HCT116 (cell line): ENCODE results near the gene MINDY1. TPM values are rescaled to one million over a fixed set of nuclear protein-coding genes. Genes with fewer than 3 reads are reported as not detected.

ENCODE experiments used
- ATAC-seq: fragments of 200-7000 bp; cut with Tn5 transposase; 2 replicates; pipeline ENCODE4 v1.9.1; 2020; ENCODE audit warnings: mild to moderate bottlenecking, moderate library complexity
- BruUV-seq: library from RNA; stranded (reverse); fragments of 400-500 nt; replicated peaks from 2 replicates; lab custom pipeline; 2021; lab: Mats Ljungman, UMichigan
- CTCF ChIA-PET: fragments of 300-600 bp; sonication (Branson Sonifier 250); formaldehyde crosslinking; loops from one replicate; lab custom pipeline; 2021; ENCODE audit warnings: antibody characterized with exemption; lab: Charles Lee
- POLR2A ChIA-PET: fragments of 300-600, 350-600 bp; sonication (Branson Sonifier 250); formaldehyde crosslinking; loops from one replicate; lab custom pipeline; 2021; ENCODE audit warnings: antibody characterized with exemption; lab: Charles Lee
- RAD21 ChIA-PET, 2 experiments: fragments of 300-600 bp; sonication (Branson Sonifier 250); formaldehyde crosslinking; loops; one replicate each; lab custom pipeline; 2023; ENCODE audit warnings: low total read pairs in 2 of 2; ENCODE audit not compliant: uncharacterized antibody in 2 of 2, unreplicated experiment in 2 of 2, low non-redundant PET in 1 of 2; lab: Charles Lee
- DNase-seq: peaks from one replicate; pipeline ENCODE4 v3.0.0-alpha.2; 2010; ENCODE audit warnings: low read depth, low spot score
- H2AFZ ChIP-seq: fragments of 200-600 bp; shearing (Covaris generic), sonication (generic); 2 replicates; pipeline ENCODE4 v1.6.1; 2017; ENCODE audit warnings: low read depth, mixed run types, mixed read lengths, antibody characterized with exemption, low read length; ENCODE audit not compliant: poor library complexity, severe bottlenecking
- H3K27ac ChIP-seq: 2 replicates; pipeline ENCODE4 v1.5.1; 2012; ENCODE audit warnings: low read depth, low read length
- H3K27me3 ChIP-seq: fragments of 200-600 bp; sonication (generic); 2 replicates; pipeline ENCODE4 v1.6.1; 2016; ENCODE audit warnings: mixed run types, low read length, mixed read lengths; ENCODE audit not compliant: insufficient read depth
- H3K36me3 ChIP-seq, 2 experiments: fragments of 200-500 bp in 1 of 2; fragments of 200-600 bp in 1 of 2; sonication (Bioruptor generic) in 1 of 2; sonication (generic) in 1 of 2; 2 replicates each; pipeline versions ENCODE4 v1.5.1 to v1.6.1; 2014 to 2016; ENCODE audit warnings: low read length in 2 of 2, inconsistent platforms in 1 of 2, mixed read lengths in 1 of 2, mixed run types in 1 of 2; ENCODE audit not compliant: insufficient read depth in 2 of 2, control insufficient read depth in 1 of 2
- H3K4me1 ChIP-seq, 2 experiments: fragments of 200-600 bp in 1 of 2; sonication (generic) in 1 of 2; 2 replicates each; pipeline versions ENCODE4 v1.5.1 to v1.6.1; 2012 to 2017; ENCODE audit warnings: low read length in 2 of 2, inconsistent platforms in 1 of 2, mild to moderate bottlenecking in 1 of 2, mixed read lengths in 1 of 2, mixed run types in 1 of 2, moderate library complexity in 1 of 2; ENCODE audit not compliant: insufficient read depth in 2 of 2, control insufficient read depth in 1 of 2
- H3K4me2 ChIP-seq: fragments of 200-600 bp; sonication (generic); 2 replicates; pipeline ENCODE4 v1.6.1; 2017; ENCODE audit warnings: mixed run types, low read length, mixed read lengths
- H3K4me3 ChIP-seq, 2 experiments: fragments of 200-600 bp in 1 of 2; sonication (generic) in 1 of 2; replicated peaks in 1 of 2; 2 replicates each; pipeline ENCODE4 v1.5.1; 2011 to 2016; ENCODE audit warnings: low read length in 2 of 2, control low read depth in 1 of 2, low read depth in 1 of 2, mild to moderate bottlenecking in 1 of 2, mixed read lengths in 1 of 2, mixed run types in 1 of 2
- H3K79me2 ChIP-seq: fragments of 200-600 bp; sonication (generic); 2 replicates; pipeline ENCODE4 v1.6.1; 2017; ENCODE audit warnings: mild to moderate bottlenecking, mixed run types, low read length, moderate library complexity, mixed read lengths; ENCODE audit not compliant: insufficient read depth
- H3K9ac ChIP-seq: fragments of 200-600 bp; sonication (generic); 2 replicates; pipeline ENCODE4 v1.6.1; 2016; ENCODE audit warnings: low read length, mixed read lengths
- H3K9me2 ChIP-seq: fragments of 200-600 bp; sonication (generic), shearing (Covaris generic); 2 replicates; pipeline ENCODE4 v1.6.1; 2017; ENCODE audit warnings: mixed run types, mild to moderate bottlenecking, moderate library complexity; ENCODE audit not compliant: insufficient read depth
- H3K9me3 ChIP-seq, 2 experiments: fragments of 200-500 bp in 1 of 2; fragments of 200-600 bp in 1 of 2; sonication (Bioruptor generic) in 1 of 2; sonication (generic) in 1 of 2; 2 replicates each; pipeline ENCODE4 v1.6.1; 2014 to 2017; ENCODE audit warnings: low read length in 2 of 2, mixed read lengths in 2 of 2, inconsistent platforms in 1 of 2, low read depth in 1 of 2, mild to moderate bottlenecking in 1 of 2, mixed run types in 1 of 2, moderate library complexity in 1 of 2; ENCODE audit not compliant: control insufficient read depth in 1 of 2, insufficient read depth in 1 of 2
- H4K20me1 ChIP-seq: fragments of 200-600 bp; sonication (generic), shearing (Covaris generic); 2 replicates; pipeline ENCODE4 v1.6.1; 2017; ENCODE audit warnings: mixed run types, mild to moderate bottlenecking, moderate library complexity; ENCODE audit not compliant: insufficient read depth
- CBX3 ChIP-seq: IDR thresholded peaks from 2 replicates; pipeline ENCODE4 v1.6.1; 2012; ENCODE audit warnings: low read depth
- CEBPB ChIP-seq: IDR thresholded peaks from 2 replicates; pipeline ENCODE4 v1.6.1; 2012; ENCODE audit warnings: low read depth
- EGR1 ChIP-seq: IDR thresholded peaks from 2 replicates; pipeline ENCODE4 v1.6.1; 2012; ENCODE audit warnings: low read depth
- EZH2 ChIP-seq: fragments of 200-600 bp; sonication (generic); IDR thresholded peaks from 2 replicates; pipeline ENCODE4 v1.6.1; 2017; ENCODE audit warnings: antibody characterized with exemption, mixed run types
- EZH2phosphoT487 ChIP-seq: fragments of 200-600 bp; IDR thresholded peaks from 2 replicates; pipeline ENCODE4 v1.6.1; 2018; ENCODE audit warnings: antibody characterized with exemption, borderline replicate concordance
- FOSL1 ChIP-seq: IDR thresholded peaks from 2 replicates; pipeline ENCODE4 v1.6.1; 2012; ENCODE audit warnings: low read depth
- POLR2A ChIP-seq: IDR thresholded peaks from 2 replicates; pipeline ENCODE4 v1.7.0; 2011; ENCODE audit warnings: borderline replicate concordance; ENCODE audit not compliant: insufficient read depth, insufficient read length; ENCODE audit errors: extremely low read depth
- POLR2AphosphoS5 ChIP-seq: IDR thresholded peaks from 2 replicates; pipeline ENCODE4 v1.6.1; 2011; ENCODE audit warnings: mild to moderate bottlenecking, low read depth, low read length, moderate library complexity
- RAD21 ChIP-seq: IDR thresholded peaks from 2 replicates; pipeline ENCODE4 v1.6.1; 2012; ENCODE audit warnings: low read depth, mild to moderate bottlenecking
- SP1 ChIP-seq: IDR thresholded peaks from 2 replicates; pipeline ENCODE4 v1.6.1; 2012; ENCODE audit warnings: low read depth
- TCF7L2 ChIP-seq: IDR thresholded peaks from 2 replicates; pipeline ENCODE4 v1.7.0; 2011; ENCODE audit warnings: borderline replicate concordance, inconsistent platforms; ENCODE audit not compliant: insufficient read depth, insufficient read length; ENCODE audit errors: extremely low read depth
- YY1 ChIP-seq: IDR thresholded peaks from 2 replicates; pipeline ENCODE4 v1.6.1; 2011; ENCODE audit warnings: low read length, low read depth, moderate library complexity, mild to moderate bottlenecking; ENCODE audit not compliant: insufficient replicate concordance; ENCODE audit errors: extremely low read depth
- ZFX ChIP-seq: fragments of 450-650 bp; IDR thresholded peaks from 2 replicates; pipeline ENCODE4 v1.6.1; 2017
- ZNF274 ChIP-seq: fragments of 200-500 bp; sonication (Bioruptor generic); IDR thresholded peaks from 2 replicates; pipeline ENCODE4 v1.6.1; 2014; ENCODE audit warnings: mild to moderate bottlenecking, low read depth, low read length, inconsistent platforms
- intact Hi-C: fragments of 100-400 bp; cut with micrococcal nuclease; formaldehyde crosslinking; loops from 2 replicates; pipeline ENCODE4 v1.10.0; 2022
- total RNA-seq: library from RNA; stranded (reverse); gene quantifications from one replicate; pipeline ENCODE4 v1.2.1, GENCODE V29; 2021; ENCODE audit not compliant: unreplicated experiment
- TF ChIP-seq, protein P1 (sequence below), 3 experiments: fragments of 200-600 bp in 1 of 3; sonication (generic) in 1 of 3; IDR thresholded peaks in 2 of 3; conservative IDR thresholded peaks in 1 of 3; 2 replicates each; pipeline ENCODE4 v1.5.1; 2012 to 2017; ENCODE audit warnings: low read depth in 2 of 3, low read length in 2 of 3, antibody characterized with exemption in 1 of 3, borderline replicate concordance in 1 of 3, control low read depth in 1 of 3, mild to moderate bottlenecking in 1 of 3, mixed read lengths in 1 of 3, mixed run types in 1 of 3, moderate library complexity in 1 of 3; ENCODE audit not compliant: insufficient read depth in 1 of 3
- TF ChIP-seq, protein P2 (sequence below): IDR thresholded peaks from 2 replicates; pipeline ENCODE4 v1.6.1; 2012
- TF ChIP-seq, protein P3 (sequence below): IDR thresholded peaks from 2 replicates; pipeline ENCODE4 v1.6.1; 2011; ENCODE audit warnings: mild to moderate bottlenecking, low read length, moderate library complexity; ENCODE audit not compliant: insufficient replicate concordance; ENCODE audit errors: extremely low read depth
- TF ChIP-seq, protein P4 (sequence below): IDR thresholded peaks from 2 replicates; pipeline ENCODE4 v1.6.1; 2012

The MINDY1 gene
- total RNA-seq, 1 experiment from 2014 or later, result 1.2 TPM

DNA sequence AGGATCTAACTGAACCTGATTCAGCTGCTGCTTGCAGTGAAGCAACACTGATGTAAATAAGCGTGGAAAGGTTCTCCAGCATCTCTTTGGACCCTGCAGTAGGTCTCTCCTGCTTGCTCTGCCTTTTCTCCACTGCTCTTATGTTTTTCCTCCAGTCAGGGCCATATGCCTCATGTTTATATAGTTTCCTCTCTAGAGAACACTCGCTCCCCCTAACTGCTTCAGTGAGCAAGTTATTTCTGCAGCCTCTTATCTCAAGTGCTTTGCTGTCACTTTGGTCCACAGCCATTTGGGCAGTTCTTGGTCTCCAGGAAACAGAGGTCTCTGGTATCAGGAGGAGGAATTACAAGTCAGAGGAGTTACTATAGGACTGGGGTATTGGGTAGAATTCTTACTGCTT is 6.8 kb upstream of the MINDY1 start:
- ATAC-seq (no peak), DNase-seq (no peak)
- Histone ChIP-seq H3K9me2 (no peaks in the 10 kb centered on the region), H3K4me2 (no peak overlapping the region), H3K27me3 (no peaks in the 10 kb centered on the region), H4K20me1 (no peaks in the 10 kb centered on the region), H3K27ac (no peak overlapping the region), H3K79me2 (peaks cover 16% of the 10 kb centered on the region), H3K9me3 (no peaks in the 10 kb centered on the region), H3K4me1 (peaks cover 4 to 13% of the 10 kb centered on the region in 2 experiments; a peak in 3 of 4 replicates), H3K4me3 (no peak overlapping the region), H2AFZ (no peak overlapping the region), H3K9ac (no peak overlapping the region), H3K36me3 (peaks cover 5 to 8% of the 10 kb centered on the region in 2 experiments; a peak in 2 of 4 replicates)
- ChIA-PET POLR2A (no interaction called here), CTCF (no interaction called here), RAD21 (no interaction called here)
- intact Hi-C loops, result no loop called here
- TF ChIP-seq CBX3, result no peak
- no peak for TF ChIP-seq YY1
- no peak for TF ChIP-seq EGR1
- TF ChIP-seq POLR2A, result no peak
- no peak for TF ChIP-seq EZH2
- TF ChIP-seq ZNF274, result no peak
- TF ChIP-seq, protein P1, sequence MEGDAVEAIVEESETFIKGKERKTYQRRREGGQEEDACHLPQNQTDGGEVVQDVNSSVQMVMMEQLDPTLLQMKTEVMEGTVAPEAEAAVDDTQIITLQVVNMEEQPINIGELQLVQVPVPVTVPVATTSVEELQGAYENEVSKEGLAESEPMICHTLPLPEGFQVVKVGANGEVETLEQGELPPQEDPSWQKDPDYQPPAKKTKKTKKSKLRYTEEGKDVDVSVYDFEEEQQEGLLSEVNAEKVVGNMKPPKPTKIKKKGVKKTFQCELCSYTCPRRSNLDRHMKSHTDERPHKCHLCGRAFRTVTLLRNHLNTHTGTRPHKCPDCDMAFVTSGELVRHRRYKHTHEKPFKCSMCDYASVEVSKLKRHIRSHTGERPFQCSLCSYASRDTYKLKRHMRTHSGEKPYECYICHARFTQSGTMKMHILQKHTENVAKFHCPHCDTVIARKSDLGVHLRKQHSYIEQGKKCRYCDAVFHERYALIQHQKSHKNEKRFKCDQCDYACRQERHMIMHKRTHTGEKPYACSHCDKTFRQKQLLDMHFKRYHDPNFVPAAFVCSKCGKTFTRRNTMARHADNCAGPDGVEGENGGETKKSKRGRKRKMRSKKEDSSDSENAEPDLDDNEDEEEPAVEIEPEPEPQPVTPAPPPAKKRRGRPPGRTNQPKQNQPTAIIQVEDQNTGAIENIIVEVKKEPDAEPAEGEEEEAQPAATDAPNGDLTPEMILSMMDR (IDR thresholded peaks at IDR 0.05 in 2 of 3, conservative IDR thresholded peaks at IDR 0.05 in 1 of 3; ENCODE audit: borderline replicate concordance in 1 of 3, insufficient read depth in 1 of 3, low read depth in 2 of 3, low read length in 2 of 3), result no peak
- TF ChIP-seq FOSL1, result no peak
- TF ChIP-seq, protein P2, sequence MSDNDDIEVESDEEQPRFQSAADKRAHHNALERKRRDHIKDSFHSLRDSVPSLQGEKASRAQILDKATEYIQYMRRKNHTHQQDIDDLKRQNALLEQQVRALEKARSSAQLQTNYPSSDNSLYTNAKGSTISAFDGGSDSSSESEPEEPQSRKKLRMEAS, result no peak
- TF ChIP-seq CEBPB, result no peak
- no peak for TF ChIP-seq EZH2phosphoT487
- TF ChIP-seq POLR2AphosphoS5, result no peak
- no peak for TF ChIP-seq TCF7L2
- TF ChIP-seq, protein P3, sequence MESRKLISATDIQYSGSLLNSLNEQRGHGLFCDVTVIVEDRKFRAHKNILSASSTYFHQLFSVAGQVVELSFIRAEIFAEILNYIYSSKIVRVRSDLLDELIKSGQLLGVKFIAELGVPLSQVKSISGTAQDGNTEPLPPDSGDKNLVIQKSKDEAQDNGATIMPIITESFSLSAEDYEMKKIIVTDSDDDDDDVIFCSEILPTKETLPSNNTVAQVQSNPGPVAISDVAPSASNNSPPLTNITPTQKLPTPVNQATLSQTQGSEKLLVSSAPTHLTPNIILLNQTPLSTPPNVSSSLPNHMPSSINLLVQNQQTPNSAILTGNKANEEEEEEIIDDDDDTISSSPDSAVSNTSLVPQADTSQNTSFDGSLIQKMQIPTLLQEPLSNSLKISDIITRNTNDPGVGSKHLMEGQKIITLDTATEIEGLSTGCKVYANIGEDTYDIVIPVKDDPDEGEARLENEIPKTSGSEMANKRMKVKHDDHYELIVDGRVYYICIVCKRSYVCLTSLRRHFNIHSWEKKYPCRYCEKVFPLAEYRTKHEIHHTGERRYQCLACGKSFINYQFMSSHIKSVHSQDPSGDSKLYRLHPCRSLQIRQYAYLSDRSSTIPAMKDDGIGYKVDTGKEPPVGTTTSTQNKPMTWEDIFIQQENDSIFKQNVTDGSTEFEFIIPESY, result no peak
- TF ChIP-seq ZFX, result no peak
- TF ChIP-seq, protein P4, sequence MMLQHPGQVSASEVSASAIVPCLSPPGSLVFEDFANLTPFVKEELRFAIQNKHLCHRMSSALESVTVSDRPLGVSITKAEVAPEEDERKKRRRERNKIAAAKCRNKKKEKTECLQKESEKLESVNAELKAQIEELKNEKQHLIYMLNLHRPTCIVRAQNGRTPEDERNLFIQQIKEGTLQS, result no peak
- TF ChIP-seq SP1, result no peak
- TF ChIP-seq RAD21, result no peak
- no TSS peak for BruUV-seq
